Thymus (tissue), 11 donors: ENCODE results near the gene MTG2. TPM values are rescaled to one million over a fixed set of nuclear protein-coding genes. Genes with fewer than 3 reads are reported as not detected.

Source experiments
- DNase-seq, 9 donors: peaks; one replicate each; pipeline ENCODE4 v3.0.0-alpha.2; 2013; ENCODE audit warnings: low spot score in 9 of 9, low read depth in 6 of 9, missing footprints in 1 of 9
- H3K27ac ChIP-seq, 2 donors: one replicate each; pipeline ENCODE4 v1.5.1; 2013; ENCODE audit warnings: control low read depth in 1 of 2, low read depth in 1 of 2, low read length in 1 of 2, mild to moderate bottlenecking in 1 of 2, moderate library complexity in 1 of 2
- H3K27me3 ChIP-seq, 2 donors: one replicate each; pipeline ENCODE4 v1.5.1; 2013; ENCODE audit warnings: low read length in 1 of 2; ENCODE audit not compliant: control insufficient read depth in 2 of 2, insufficient read depth in 1 of 2
- H3K36me3 ChIP-seq, 2 donors: one replicate each; pipeline ENCODE4 v1.5.1; 2013; ENCODE audit warnings: low read length in 1 of 2, mild to moderate bottlenecking in 1 of 2, moderate library complexity in 1 of 2; ENCODE audit not compliant: control insufficient read depth in 2 of 2, insufficient read depth in 2 of 2
- H3K4me1 ChIP-seq, 2 donors: one replicate each; pipeline ENCODE4 v1.5.1; 2013; ENCODE audit warnings: low read length in 2 of 2; ENCODE audit not compliant: control insufficient read depth in 2 of 2, insufficient read depth in 2 of 2
- H3K4me3 ChIP-seq, 2 donors: one replicate each; pipeline ENCODE4 v1.5.1; 2013; ENCODE audit warnings: low read length in 2 of 2, control low read depth in 1 of 2, mild to moderate bottlenecking in 1 of 2
- H3K9me3 ChIP-seq, 2 donors: one replicate each; pipeline ENCODE4 v1.5.1; 2013; ENCODE audit warnings: low read length in 1 of 2, mild to moderate bottlenecking in 1 of 2; ENCODE audit not compliant: control insufficient read depth in 2 of 2, insufficient read depth in 1 of 2
- WGBS: extraction: QIAGEN DNeasy Blood & Tissue Kit; methylation state at CpG from one replicate; pipeline ENCODE4 v1.1.7; 2013; 5-methylcytosine and 5-hydroxymethylcytosine counted together
- polyA plus RNA-seq: library from polyadenylated mRNA; stranded (reverse); fragments of 200-250 nt; gene quantifications from one replicate; pipeline ENCODE4 v1.2.3, GENCODE V29; 2013
- total RNA-seq: library from RNA; stranded (reverse); fragments of 120-200 nt; gene quantifications from one replicate; pipeline ENCODE4 v1.2.4, GENCODE V29; 2013
- donor health status: healthy.

MTG2 gene
- total and polyA plus RNA-seq, 2 donors: 24.8 to 47.2 TPM

GRCh38 chr20:62202083-62202395 lies 19.2 kb downstream of the MTG2 start:
- no peaks in the 10 kb centered on the region for H3K27me3 ChIP-seq
- no peaks in the 10 kb centered on the region for H3K4me1 ChIP-seq
- no peak overlapping the region for H3K4me3 ChIP-seq
- DNase-seq: no peak
- no peaks in the 10 kb centered on the region for H3K9me3 ChIP-seq
- 89% methylated on average over 5 of the region's 5 CpGs for WGBS
- H3K36me3 ChIP-seq: peaks cover 41 to 66% of the 10 kb centered on the region in 2 donors
- no peak overlapping the region for H3K27ac ChIP-seq

DNA sequence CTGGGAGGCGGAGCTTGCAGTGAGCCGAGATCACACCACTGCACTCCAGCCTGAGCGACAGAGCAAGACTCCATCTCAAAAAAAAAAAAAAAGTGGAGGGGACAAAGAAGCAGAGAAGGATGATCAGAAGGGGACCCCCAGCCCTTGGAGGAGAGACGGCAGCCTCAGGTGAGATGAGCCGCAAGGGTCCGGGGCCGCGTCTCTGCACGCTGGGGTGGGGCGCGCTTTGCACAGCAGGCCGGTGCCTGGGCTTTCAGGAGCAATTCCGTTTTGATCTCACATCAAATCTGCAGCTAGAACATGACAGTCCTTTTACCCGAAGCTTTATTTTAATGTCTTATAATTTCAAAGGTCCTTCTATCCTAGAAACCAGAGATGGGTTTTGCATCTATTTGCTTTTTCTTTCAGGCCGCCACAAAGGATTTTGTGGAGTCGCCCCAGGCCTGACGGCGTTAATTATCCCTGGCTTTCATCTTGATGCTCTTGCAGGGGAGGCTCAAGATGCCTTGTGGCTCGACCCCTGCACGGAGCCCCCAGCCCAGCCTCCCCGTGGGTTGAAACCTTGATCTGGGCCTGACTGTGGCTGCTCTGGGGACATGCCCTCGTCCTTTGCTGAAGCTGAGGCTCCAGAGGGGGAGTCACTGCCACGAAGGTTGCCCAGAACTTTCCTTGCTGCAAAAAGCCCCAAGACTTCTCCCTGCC lies 20.0 kb downstream of the MTG2 start:
- no peaks in the 10 kb centered on the region for H3K4me1 ChIP-seq
- DNase-seq: no peak
- no peak overlapping the region for H3K27ac ChIP-seq
- H3K9me3 ChIP-seq: no peaks in the 10 kb centered on the region
- no peak overlapping the region for H3K4me3 ChIP-seq
- 94% methylated on average over 23 of the region's 23 CpGs for WGBS
- H3K36me3 ChIP-seq: peaks cover 37 to 59% of the 10 kb centered on the region in 2 donors
- H3K27me3 ChIP-seq: no peaks in the 10 kb centered on the region

GRCh38 chr20:62203378-62204030 lies 20.7 kb downstream of the MTG2 start:
- Histone ChIP-seq H3K36me3 (peaks cover 32 to 52% of the 10 kb centered on the region in 2 donors), H3K4me3 (no peak overlapping the region), H3K4me1 (no peaks in the 10 kb centered on the region), H3K9me3 (no peaks in the 10 kb centered on the region), H3K27ac (no peak overlapping the region), H3K27me3 (no peaks in the 10 kb centered on the region)
- 93% methylated on average over 22 of the region's 22 CpGs for WGBS
- DNase-seq: no peak

DNA sequence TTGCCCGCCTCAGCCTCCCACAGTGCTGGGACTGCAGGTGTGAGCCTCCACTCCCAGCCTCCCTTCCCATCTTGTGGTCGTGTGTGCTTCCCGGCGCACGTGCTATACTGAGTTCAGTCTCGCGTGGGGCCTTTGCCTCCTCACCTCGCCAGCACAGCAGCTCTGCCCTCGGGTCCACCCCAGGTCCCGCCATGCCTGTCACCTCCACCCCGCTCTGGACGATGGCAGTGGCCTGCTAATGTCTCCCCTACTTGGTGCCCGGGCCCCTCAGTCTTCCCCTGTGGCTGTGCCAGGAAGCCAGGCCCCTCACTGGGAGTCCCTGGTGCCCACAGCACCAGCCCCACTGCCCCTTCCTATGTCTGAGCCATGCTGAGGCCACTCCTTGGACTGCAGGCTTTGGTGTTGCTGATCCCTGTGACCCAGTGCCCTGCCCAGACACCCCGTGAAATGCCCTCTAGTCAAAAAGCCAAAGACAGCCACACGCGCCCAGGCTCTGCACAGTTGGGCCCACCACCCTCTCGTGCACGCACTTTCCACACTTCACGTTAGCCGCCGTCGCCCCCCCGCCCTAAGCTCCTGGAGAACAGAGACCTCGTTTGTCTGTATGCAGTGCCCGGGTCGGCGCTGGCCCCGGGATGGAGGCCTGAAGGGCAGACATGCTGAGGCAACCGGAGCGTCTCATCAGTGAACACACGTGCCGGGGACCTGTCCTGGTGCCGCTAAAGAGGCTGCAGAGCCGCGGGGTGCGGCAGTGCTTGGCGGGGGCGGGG lies 23.0 kb downstream of the MTG2 start:
- Histone ChIP-seq H3K27ac (no peak overlapping the region), H3K27me3 (peaks cover 0 to 20% of the 10 kb centered on the region in 2 donors), H3K36me3 (peaks cover 16 to 33% of the 10 kb centered on the region in 2 donors), H3K9me3 (no peaks in the 10 kb centered on the region), H3K4me3 (no peak overlapping the region), H3K4me1 (no peaks in the 10 kb centered on the region)
- 98% methylated on average over 38 of the region's 38 CpGs for WGBS
- DNase-seq: no peak

- no peaks in the 10 kb centered on the region for H3K4me1 ChIP-seq
- H3K9me3 ChIP-seq: no peaks in the 10 kb centered on the region
- no peak overlapping the region for H3K27ac ChIP-seq
- no peak for DNase-seq
- peaks cover 10 to 27% of the 10 kb centered on the region in 2 donors for H3K36me3 ChIP-seq
- H3K27me3 ChIP-seq: peaks cover 0 to 25% of the 10 kb centered on the region in 2 donors
- WGBS: 95% methylated on average over 17 of the region's 17 CpGs
- no peak overlapping the region for H3K4me3 ChIP-seq
Measured at GRCh38 chr20:62206388-62206775, 23.6 kb downstream of the MTG2 start.

DNA sequence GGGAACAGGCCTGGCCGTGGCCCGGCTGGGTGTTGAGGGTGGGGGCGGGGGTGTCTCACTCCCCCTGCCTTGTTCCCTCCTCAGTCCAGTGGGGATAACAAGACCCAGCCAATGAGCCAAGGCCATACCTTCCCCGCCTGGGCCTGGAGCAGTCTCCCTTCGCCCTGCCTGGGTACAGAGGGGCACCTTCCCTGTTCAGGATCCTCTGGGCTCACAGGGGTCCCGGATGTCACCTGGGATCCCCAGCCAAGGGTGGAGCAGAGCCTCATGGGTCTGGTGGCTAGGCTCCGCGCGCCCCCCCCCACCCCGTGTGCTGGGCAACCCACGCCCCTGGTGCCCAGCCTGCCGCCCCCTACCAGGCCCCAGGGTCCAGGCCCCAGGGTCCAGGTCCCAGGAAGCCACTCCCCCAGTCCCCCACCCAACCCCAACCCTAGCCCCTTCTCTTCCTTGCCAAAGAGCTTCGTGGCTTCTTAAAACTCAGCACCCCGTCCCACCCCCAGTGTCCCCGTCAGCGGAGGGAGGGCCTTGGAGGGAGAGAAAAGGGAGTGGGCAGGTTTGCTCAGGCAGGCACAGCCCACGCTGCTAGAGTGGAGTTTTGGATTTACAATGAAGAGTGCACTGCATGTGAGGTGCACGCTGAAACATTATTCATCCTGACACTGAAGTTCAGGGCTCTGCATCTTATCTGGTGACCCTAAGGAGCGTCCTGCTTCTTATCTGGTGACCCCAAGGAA lies 25.4 kb downstream of the MTG2 start:
- DNase-seq: no peak
- Histone ChIP-seq H3K4me3 (no peak overlapping the region), H3K27ac (no peak overlapping the region), H3K4me1 (no peaks in the 10 kb centered on the region), H3K36me3 (peaks cover 3 to 15% of the 10 kb centered on the region in 2 donors), H3K27me3 (peaks cover 0 to 37% of the 10 kb centered on the region in 2 donors), H3K9me3 (no peaks in the 10 kb centered on the region)
- 91% methylated on average over 19 of the region's 19 CpGs for WGBS

DNA sequence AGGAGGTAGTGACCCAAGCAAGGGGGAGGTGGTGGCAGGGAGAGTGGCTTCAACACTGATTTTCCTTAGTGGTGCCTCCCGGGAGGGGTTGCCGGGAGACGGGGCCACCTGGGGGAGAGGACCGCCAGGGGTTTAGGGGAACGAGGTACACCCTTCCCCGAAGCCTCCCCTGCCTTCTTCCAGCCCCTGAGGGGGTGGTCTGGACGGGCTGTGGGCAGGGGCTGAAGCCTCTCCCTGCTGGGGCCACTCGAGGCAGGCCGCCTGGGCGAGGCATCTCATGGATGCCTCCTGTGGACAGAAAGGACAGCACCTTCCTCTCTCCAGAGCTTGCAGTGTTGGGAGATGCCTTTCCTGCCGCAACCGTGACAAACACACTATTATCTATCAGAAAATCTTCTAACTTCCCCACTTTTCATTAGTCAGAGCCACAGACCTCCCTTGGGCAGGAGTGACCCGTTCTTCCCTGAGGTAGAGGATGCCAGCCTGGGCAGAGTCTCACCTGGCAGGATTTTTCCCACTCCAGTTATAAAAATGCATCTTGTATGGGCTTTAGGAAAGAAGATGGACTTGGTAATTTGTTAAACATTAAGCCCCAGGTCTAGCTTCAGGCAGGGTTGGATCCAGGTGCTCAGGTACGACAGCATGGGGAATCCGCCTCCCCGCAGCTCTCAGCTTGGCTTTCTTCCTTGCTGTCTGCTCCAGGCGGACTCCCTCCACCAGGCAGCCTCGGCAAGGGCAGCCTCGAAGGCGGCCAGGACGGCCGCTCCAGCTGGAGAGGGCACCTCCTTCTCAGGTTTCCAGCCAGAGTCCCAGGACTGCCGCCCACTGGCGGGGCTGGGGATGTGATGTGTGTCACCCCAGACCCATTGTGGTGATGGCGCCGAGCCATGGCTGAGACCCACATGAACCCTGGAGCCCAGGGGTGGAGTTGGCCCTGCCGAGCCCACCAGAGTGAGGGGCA lies 26.2 kb downstream of the MTG2 start:
- Histone ChIP-seq H3K4me3 (no peak overlapping the region), H3K9me3 (no peaks in the 10 kb centered on the region), H3K4me1 (no peaks in the 10 kb centered on the region), H3K36me3 (peaks cover 0 to 11% of the 10 kb centered on the region in 2 donors), H3K27me3 (peaks cover 0 to 41% of the 10 kb centered on the region in 2 donors), H3K27ac (no peak overlapping the region)
- no peak for DNase-seq
- WGBS: 66% methylated on average over 27 of the region's 27 CpGs

DNA sequence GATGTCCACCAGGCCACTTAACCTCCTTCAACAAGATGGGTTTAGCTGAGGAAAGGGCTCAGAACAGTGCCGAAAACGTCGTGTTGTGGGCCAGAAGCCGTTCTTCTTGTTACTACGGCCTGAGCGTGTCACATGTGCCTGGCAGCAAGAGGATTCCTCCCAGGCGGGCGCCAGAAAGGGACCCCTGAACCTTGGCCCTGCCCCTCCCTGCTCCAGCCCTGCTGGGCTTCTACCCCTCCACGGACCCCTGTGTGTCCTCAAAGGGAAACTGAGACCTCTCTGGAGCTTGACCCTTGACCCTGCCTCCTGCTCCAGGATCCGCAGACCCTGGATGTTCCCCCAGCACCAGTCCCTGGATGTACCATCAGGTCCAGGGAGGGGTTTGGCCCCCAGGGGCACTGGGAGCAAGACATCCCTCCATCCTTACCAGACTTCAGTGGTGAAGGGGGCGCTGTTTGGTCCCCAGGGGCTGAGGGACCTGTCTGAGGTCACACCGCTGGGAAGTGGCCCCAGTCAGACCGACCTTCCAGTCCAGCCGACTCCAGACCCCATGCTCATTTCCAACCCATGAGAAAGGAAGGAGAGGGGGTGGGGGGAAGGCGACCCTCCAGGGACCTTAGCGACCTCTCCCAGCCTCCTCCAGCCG lies 27.1 kb downstream of the MTG2 start:
- WGBS: 70% methylated on average over 17 of the region's 17 CpGs
- DNase-seq: no peak
- Histone ChIP-seq H3K4me3 (no peak overlapping the region), H3K4me1 (no peaks in the 10 kb centered on the region), H3K27me3 (peaks cover 0 to 50% of the 10 kb centered on the region in 2 donors), H3K36me3 (peaks cover 0 to 11% of the 10 kb centered on the region in 2 donors), H3K9me3 (no peaks in the 10 kb centered on the region), H3K27ac (no peak overlapping the region)
